ENCODE data around the gene FAM124A. TPM values are rescaled to one million over a fixed set of nuclear protein-coding genes. Genes with fewer than 3 reads are reported as not detected.
"Not testable (repeated sequence)": the region's sequence is repeated elsewhere in the genome, so short reads cannot be mapped to it uniquely, and the experiment has no call there.

FAM124A gene
- total RNA-seq, 1 donor from 2014 or later, result 0.61 TPM

DNA sequence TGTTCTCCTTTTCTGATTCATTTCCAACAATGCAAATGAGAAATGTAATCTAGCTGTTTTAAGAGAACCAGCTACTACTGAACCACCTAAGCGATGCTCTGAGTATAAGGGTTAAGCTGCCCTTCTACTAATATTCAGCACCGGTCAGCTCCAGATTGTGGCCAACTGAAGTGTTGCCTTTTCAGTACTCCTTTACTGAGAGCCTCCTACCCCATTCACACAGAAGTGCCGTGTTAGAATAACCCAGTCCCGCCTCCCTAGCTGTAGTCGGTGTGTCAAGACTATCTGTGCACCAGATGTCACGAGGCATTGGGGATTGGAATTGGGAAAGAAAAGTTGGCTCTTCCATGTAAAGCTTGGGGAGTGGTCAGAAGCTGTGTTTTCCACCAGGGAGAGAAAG, 45.4 kb downstream of the FAM124A start:
- intact Hi-C loops (cut with micrococcal nuclease), result loop anchor here (2.0 kb wide), 1 partner anchor 17 kb away; no protein-coding TSS in a partner anchor

DNA sequence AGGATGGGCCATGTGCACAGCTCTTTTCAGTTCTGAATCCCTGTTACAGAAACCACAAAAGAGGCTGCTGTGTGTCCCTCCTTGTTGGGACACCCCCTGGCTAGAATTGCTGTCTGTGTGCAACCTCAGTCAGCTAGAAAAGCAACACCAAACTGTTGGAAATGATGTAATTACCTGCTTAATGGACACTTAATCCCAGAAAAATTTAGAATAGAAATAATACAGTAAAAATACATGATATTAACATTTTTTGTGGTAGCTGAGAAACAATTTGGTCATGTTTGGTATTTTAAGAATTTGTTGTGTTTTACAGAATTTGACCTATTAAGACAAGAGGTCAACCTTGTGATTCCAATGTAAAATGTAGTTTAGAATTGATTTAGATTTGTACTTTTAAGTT, 46.8 kb downstream of the FAM124A start:
- intact Hi-C loops (cut with micrococcal nuclease), result loop anchor here (2.0 kb wide), 1 partner anchor 16 kb away; no protein-coding TSS in a partner anchor

DNA sequence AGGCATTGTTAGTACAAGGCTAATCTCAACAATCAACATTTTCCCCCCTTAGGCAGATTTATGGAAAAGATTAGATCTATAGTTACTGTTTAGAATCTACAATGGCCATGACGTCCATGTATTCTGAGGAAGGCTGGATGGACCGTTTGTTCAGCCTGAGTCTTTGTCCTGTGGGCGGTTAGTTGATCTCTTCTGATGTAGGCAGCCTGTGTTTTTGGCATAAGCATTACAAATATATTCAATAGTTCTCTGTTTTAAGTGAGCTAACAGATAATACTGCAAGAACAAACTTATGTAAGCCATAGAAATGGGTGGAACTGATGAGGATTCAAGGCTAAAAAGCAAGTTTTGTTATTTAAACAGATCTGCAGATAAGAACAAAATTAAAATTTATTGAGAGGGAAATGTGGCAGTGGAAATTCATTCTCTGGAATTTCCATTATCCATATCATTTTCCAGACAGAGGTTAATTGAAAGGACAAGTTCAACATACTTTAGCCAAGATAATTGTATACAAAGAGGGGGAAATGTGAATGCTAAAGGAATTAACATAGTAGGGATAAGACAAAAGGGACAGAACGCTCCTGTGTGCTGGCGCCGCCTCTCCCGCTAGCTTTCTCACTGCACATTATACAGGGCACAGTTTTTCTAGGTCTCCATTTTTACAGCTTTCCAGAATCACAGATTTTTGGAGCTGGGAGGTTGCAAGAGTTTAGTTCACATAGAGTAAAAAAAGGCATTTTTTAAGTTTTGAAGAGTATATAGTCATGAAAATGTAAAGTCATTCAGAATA, 48.6 kb downstream of the FAM124A start:
- intact Hi-C loops (cut with micrococcal nuclease), result no loop called here

DNA sequence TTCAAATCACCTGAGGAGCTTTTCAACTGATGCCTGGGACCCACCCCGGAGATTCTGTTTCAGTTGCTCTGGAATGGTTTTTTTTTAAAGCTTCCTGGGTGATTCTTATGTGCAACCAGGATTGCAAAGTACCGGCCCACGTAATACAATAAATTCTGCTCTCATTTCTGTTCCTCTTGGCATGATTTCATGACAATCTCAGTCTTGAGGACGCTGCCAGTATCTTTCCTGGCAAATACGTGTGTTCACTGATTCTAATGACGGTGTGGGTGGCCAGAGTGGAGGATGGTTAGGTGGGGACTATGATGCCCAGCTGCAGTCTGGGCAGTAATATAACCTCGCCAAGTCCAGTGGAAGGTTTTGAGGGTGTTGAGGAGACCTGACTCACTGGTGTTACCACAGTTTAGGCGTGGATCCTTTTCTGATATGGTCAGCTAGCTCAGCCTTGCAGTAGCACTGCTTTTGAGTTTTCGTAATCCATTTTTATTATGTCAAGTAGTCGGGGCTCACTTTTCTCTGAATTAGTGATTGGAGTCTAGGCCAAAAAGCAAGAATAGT, 49.4 kb downstream of the FAM124A start:
- intact Hi-C loops (cut with micrococcal nuclease), result no loop called here

DNA sequence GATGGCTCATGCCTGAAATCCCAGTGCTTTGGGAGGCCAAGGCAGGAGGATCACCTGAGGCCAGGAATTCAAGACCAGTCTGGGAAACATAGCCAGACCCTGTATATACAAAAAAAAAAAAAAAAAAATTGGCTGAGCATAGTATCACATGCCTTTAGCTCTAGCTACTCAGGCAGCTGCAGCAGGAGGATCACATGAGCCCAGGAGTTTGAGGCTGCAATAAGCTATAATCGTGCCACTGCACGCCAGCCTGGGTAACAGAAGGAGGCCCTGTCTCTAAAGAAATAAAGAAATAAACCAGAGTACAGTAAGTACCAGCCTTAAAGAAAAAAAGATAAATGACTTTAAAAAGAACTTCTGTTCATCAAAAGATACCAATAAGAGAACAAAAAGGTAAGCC, 52.9 kb downstream of the FAM124A start:
- intact Hi-C loops (cut with micrococcal nuclease), result no loop called here

DNA sequence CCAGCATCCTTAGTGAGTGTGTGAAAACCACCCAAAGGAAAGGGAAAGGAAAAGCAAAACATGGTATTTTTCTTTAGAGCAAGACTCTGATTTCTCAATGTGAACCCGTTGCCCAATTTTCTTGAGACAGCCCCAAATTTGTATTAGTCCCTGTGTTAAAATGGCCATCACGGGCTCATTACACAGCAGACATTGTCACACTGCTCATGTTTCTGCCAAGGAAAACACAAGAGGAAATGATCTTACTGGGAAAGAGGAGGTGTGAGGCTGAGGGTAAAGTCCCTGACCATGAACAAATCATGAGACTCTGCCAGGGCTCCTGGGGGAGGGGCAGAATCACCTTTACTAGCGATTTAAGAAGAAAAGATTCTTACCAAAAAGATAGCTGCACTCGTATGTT, 54.4 kb downstream of the FAM124A start:
- intact Hi-C loops (cut with micrococcal nuclease), result no loop called here

DNA sequence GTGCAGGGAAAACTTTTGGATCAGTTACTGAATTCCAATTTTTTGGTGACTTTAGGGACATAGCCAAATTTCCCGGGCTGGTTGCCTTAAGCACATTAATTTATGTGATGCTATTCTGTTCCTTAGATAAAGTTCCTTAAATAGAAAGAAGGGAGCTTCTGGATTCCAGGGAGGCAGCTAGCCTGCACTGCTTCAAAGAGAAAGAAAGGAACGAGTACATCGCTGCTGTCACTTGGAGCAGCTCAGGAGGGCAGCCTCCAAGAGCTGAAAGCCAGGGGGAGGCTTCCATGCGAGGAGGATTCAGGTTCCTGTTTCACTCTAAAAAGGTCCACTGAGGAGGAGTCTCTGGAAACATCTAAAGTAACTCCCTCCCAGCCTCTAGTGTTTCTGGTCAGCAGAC, 55.7 kb downstream of the FAM124A start:
- intact Hi-C loops (cut with micrococcal nuclease), result no loop called here

DNA sequence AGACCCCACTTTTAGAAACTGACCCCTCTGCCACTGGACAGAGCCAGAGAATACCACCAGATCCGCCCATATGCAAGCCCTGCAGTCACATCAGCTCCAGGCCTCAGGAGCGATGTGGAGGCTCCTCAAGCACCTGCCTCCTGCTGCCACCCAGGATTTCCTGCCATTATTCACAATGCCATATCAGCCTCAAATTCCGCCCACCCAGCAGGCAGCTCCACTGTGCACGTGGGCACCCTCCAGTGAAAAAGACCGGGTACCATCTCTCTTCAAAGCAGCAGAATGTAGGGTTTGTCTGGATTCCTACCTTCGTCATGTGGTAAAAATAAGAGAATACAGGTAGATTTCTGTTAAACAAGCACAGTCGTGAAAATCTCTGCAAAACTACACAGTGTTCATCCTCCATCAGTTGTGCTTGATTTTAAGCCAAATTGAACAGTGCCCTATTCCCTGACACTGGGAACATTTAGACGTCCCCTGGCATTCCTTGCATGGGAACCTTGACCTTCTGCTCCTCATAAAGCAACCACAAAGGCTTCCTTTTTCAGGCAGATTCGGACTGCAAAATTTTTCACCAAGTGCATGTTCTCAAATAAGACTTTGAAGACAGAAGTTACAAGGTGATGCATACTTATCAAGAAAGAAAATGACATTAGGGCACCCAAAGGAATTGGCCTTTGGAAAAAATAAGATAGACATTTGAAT, 56.4 kb downstream of the FAM124A start:
- intact Hi-C loops (cut with micrococcal nuclease), result no loop called here

DNA sequence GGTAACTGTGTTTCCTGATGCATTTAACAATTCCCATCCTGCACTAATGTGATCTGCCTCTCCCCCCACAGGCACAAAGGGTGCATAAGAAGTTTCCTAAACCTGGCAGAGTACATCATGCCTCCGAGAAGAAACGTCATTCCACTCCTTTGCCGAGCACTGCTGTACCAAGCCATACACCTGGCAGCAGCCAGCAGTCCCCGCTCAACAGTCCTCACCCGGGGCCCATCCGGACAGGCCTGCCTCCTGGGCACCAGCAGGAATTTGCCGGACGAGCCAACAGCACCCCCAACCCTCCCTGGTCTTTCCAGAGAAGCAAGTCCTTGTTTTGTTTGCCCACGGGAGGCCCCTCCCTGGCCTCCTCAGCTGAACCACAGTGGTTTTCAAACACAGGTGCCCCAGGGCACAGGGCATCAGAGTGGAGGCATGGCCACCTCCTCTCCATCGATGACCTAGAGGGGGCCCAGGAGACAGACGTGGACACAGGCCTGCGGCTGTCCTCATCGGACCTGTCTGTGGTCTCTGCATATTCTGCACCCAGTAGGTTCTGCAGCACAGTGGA, 58.3 kb downstream of the FAM124A start:
- intact Hi-C loops (cut with micrococcal nuclease), result no loop called here

DNA sequence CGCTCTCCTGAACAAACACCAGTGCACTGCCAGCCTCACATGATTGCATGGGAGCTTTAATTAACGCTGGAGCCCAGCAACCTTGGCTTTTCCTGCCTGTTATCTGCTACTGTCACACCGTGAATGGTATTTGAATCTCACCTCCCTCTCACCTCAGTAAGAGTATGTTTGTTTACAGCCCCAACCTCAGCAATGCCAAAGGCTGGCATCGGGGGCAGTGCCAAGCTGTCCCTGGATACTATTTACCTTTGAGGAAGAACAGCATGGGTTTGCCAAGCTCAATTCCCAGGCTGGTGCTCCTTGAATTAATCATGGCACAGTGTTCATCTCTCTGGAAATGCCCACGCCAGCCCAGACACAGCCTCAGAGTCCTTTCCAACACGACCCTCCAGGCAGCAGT, 60.1 kb downstream of the FAM124A start:
- intact Hi-C loops (cut with micrococcal nuclease), result no loop called here

DNA sequence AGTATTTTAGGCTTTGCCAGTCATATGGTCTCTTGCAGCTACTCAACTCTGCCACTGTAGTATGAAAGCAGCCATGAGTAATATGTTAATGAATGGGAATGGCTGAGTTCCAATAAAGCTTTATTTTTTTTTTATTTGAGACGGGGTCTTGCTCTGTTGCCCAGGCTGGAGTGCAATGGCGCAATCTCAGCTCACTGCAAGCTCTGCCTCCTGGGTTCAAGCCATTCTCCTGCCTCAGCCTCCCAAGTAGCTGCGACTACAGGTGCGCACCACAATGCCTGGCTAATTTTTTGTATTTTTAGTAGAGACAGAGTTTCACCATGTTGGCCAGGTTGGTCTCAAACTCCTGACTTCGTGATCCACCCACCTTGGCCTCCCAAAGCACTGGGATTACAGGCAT, 60.7 kb downstream of the FAM124A start:
- intact Hi-C loops (cut with micrococcal nuclease), result not testable (repeated sequence)

DNA sequence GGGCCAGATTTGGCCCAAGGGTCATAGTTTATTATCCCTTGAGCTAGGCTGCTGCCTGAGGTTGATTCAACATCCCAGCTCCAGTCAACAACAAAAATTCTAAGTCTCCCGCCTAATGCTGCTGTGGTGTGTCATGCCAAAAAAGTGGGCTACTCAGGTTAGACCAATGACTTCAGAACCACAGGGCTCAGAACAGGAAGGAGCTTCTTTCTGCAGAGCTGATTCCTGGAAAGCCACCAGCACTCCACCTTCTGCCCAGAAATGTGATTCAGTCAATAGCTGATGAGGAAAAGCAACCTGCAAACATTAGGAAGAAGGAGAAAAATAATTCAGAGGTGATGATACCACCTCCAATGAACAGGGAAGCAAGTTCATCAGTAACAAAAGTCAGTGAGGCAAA, 61.2 kb downstream of the FAM124A start:
- intact Hi-C loops (cut with micrococcal nuclease), result no loop called here

DNA sequence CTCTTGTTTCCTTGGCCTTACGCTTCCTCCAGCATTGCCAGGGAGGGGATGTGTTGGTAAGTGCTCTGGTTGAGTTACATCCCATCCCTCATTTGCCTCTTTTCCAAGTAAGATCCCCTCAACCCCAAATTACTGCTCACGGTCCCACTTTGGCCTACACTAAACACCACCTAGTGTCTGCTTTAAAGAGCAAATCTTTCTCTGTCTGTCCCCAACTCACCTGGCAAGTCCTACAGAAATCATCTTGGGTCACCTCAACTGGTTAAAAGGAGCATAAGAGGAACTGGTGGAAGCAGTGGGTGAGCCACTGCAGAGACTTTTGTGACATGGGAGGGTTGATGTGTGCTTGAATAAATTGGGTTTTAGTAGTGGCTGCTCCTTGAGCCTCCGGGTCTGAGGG, 62.1 kb downstream of the FAM124A start:
- intact Hi-C loops (cut with micrococcal nuclease), result loop anchor here (2.0 kb wide), 1 partner anchor 16 kb away; no protein-coding TSS in a partner anchor

DNA sequence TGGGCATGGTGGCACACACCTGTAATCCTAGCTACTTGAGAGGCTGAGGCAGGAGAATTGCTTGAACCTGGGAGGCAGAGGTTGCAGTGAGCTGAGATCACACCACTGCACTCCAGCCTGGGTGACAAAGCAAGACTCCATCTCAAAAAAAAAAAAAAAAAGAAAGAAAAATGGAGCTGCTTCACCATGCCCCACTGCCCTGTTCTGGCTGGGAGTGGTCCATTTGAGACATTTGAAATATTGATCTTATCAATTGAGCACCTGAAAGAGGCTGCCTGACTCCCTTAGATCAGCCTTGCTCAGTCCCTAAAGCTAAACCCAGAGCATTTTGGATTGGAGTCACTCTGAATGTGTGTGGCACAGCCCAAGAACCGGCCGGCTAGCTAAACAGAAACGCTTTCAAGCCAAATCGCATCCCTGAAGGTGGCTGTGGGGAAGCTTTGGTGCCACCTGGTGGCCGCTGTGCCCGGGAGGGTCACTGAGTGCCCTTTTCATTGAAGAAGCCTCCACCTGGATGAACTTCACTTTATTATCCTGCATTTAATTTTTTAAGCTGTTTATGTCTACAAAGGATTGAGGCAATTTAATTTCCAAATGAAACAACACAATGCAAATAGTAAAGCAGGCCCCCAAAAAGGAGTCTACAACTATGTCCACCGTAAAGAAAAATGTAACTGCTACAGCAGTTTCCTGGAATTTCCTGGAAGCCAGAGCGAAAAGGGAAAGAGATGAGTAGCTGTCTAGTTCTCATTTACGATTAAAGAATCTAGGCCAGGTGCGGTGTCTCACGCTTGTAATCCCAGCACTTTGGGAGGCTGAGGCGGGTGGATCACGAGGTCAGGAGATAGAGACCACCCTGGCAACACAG, 64.2 kb downstream of the FAM124A start:
- intact Hi-C loops (cut with micrococcal nuclease), result loop anchor here (1.0 kb wide), 5 partner anchors 64 to 842 kb away; partner anchors contain the start of gene FAM124A

DNA sequence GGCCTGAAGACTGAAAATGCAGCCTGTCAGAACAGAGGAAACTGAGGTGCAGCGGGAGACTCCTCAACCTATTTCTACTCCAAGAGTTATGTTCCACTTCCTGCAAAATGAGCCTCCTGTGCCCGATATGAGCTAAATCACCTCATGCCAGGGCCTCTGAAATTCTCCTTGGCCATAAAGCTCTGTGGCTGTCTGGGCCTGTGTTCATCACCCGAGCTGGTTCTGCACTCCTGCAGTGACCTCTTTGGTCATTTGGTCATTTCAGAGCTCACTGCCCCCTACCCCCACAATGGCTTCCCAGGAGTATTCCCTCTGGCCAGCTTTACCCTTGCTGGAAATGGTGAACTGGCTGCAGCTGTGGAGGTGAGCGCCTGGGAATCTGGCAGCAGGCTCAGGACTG, 65.6 kb downstream of the FAM124A start:
- intact Hi-C loops (cut with micrococcal nuclease), result no loop called here

DNA sequence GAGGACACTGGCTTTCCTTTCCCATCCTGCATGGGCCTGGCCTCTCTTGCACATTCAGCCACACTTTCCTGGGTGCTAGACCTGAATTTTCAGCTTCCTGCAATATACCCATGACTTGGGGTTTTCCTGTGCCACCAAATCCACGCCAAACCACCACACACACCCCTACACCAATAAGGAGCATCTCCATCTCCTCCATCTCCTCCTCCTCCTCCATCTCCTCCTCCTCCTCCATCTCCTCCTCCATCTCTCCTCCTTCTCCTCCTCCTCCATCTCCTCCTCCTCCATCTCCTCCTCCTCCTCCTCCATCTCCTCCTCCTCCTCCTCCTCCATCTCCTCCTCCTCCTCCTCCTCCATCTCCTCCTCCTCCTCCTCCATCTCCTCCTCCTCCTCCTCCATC, 66.1 kb downstream of the FAM124A start:
- intact Hi-C loops (cut with micrococcal nuclease), result not testable (repeated sequence)

DNA sequence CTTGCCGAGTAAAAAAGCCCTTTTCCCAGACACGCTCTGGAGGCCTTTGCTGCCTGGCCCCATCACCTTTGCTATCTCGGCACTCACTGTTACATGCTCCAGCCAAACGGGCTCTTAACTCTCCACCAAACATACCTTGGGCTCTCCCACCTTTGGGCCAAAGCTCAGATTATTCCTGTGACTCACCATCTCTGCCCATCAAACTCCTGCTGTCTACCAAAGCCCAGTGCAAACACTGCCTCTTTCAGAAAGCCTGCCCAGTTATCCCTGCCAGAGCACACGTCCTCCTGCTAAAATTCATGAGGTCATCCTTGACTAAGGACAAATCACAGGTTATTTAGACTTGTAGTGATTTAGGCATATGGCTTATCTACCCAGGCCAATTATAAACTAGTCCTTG, 69.1 kb downstream of the FAM124A start:
- intact Hi-C loops (cut with micrococcal nuclease), result no loop called here

DNA sequence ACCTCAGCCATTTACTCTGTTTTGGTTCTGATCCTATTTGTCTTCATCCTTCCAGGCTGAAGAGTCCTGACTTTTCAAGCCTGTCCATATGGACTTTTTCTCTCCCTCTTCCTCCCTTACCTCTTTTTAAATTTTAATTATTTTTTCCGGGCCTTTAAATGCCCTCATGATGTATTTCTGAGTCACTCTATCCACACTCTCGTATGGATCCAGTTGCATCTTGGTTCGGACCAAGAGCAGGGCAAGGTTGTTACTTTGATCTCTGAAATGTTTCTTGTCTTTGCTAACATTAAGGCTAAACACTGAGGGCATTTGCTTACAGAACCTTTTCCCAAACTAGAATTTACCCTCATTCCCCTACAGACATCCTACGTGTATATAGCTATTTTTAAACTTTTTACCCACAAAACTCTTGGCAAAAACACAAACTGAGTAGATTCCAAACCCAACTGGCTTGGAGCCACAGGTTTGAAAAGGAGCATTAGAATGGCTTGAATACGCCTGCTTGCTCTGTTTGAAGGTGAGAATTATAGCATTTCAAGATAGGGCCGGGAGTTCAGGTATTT, 69.9 kb downstream of the FAM124A start:
- intact Hi-C loops (cut with micrococcal nuclease), result no loop called here

DNA sequence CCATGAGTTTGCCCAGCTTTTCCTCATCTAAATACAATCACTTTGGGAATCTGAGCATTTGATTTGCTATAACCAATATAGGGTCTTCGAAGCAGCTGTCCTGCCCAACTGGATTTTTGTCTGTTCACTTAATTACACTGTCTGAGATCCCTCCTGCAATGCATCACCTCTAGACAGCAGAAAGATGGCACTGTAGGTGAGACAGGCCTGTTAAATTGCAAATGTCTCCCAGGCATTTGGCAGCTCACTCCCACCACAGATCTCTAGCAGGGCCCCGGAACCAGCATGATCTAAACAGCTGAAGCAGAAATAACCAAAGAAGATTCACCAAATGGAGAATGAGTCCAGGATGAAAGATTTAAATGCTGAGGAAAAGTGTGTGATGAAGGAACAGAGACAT, 75.4 kb downstream of the FAM124A start:
- intact Hi-C loops (cut with micrococcal nuclease), result no loop called here

DNA sequence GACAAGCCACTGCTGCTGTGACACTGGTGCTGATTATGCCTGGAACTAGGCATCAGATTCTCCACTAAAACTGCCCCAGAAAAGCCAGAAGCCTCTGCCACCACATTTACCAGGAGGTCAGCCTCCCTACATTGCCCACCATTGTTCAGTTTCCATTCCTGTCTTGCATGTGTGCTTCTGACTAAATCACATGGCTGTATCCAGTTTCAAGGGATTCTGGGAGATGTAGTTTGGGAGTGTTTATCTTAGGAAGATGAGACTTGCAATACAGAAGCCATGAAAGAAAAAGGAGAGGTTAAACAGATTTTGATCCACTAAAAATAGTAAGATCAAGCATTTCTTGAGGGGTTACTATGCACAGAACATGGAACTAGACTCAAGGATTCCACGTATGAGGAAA, 76.6 kb downstream of the FAM124A start:
- intact Hi-C loops (cut with micrococcal nuclease), result no loop called here

DNA sequence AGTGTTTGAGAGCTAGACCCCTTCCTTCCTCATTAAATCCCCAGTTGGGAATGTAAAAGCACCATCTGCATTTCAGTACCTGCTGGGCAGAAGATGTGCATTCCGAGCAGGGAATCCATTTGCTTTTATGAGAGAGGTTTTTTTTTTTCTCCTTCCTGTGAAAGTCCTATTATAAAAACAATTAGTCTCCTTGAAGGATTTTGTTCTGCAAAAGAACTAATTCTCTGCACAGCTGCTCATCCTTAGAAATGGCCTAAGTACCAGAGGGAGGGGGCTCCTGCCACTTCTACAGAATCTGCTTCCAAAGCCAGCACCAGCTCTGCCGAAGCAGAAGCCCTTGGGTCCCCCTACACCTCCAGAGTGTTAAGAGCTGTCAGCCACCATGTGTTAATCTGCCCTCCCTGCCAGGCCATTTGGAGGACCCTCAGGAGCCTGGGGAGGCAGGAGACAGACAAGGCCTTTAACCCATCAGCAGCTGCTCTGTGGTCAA, 80.9 kb downstream of the FAM124A start:
- intact Hi-C loops (cut with micrococcal nuclease), result no loop called here
